Glomerular endothelial cell (primary cell): ENCODE results near the gene CST6. TPM values are rescaled to one million over a fixed set of nuclear protein-coding genes. Genes with fewer than 3 reads are reported as not detected.

Experiments
- DNase-seq: peaks from one replicate; pipeline ENCODE4 v3.0.0-alpha.2; 2011; ENCODE audit warnings: low read depth, low spot score; ENCODE audit errors: extremely low read depth
- total RNA-seq: library from RNA; depleted of rRNA; stranded (reverse); fragments of >200 nt; gene quantifications from 2 replicates; pipeline ENCODE4 v1.2.3, GENCODE V29; 2015

Gene CST6
- 0.29 and 0.82 TPM in 2 replicates for total RNA-seq

- DNase-seq = no peak
Measured at GRCh38 chr11:66011785-66012303, at the start of gene CST6. TSS of gene CST6 (plus strand) at chr11:66012008. CDS start at chr11:66012045, 37 bp downstream.

GRCh38 chr11:65962141-65962564, 49.7 kb upstream of the CST6 start:
- no peak for DNase-seq

GRCh38 chr11:65964906-65965305, 46.9 kb upstream of the CST6 start:
- no peak for DNase-seq

- no peak for DNase-seq
Measured at GRCh38 chr11:65965986-65966762, 45.6 kb upstream of the CST6 start.

- DNase-seq = no peak
Measured at GRCh38 chr11:65967329-65967934, 44.4 kb upstream of the CST6 start.

GRCh38 chr11:65968600-65969482, 43.0 kb upstream of the CST6 start:
- DNase-seq = no peak

- DNase-seq = no peak
Measured at GRCh38 chr11:65972116-65972515, 39.7 kb upstream of the CST6 start.

- no peak for DNase-seq
Measured at GRCh38 chr11:65973439-65974110, 38.2 kb upstream of the CST6 start.

- no peak for DNase-seq
Measured at GRCh38 chr11:65975771-65976170, 36.0 kb upstream of the CST6 start.

GRCh38 chr11:65976216-65977176, 35.3 kb upstream of the CST6 start:
- no peak for DNase-seq

- DNase-seq = no peak
Measured at GRCh38 chr11:65977621-65978390, 34.0 kb upstream of the CST6 start.

- no peak for DNase-seq
Measured at GRCh38 chr11:65978391-65979238, 33.2 kb upstream of the CST6 start.

- no peak for DNase-seq
Measured at GRCh38 chr11:65979261-65979759, 32.5 kb upstream of the CST6 start.

- DNase-seq = no peak
Measured at GRCh38 chr11:65981101-65981740, 30.6 kb upstream of the CST6 start.

GRCh38 chr11:65981972-65982823, 29.6 kb upstream of the CST6 start:
- no peak for DNase-seq
